ENCODE data around the gene KIAA0319L.

KIAA0319L gene

DNA sequence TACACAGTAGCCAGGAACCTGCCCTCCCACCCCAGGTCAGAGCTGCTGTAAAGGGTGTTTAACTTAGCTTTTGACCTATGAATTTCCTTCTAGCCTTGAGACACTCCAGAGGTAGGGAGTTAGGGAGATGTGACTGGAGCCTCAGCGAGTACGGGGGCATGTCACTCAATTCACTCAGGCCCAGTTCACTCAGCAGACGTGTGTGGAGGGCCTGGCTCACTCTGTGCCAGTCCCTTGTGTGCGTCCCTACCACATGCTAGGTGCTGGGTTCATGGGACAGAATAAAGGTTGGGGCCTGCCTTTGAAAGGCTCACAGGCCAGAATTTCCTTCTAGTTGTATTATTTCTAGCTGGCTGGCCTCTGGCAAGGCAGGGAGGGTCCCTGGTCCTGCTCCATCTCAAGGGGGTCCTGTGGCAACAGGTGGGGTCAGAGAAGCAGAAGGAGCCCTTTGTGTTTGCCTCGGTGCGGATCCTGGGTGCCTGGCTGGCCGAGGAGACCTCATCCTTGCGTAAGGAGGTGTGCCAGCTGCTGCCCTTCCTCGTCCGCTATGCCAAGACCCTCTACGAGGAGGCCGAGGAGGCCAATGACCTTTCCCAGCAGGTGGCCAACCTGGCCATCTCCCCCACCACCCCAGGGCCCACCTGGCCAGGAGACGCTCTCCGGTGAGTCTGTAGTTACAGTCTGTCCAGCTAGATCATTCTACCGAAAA lies 4.9 kb upstream of the KIAA0319L start:
- no peak for DNase-seq (ENCODE audit: low spot score)

DNA sequence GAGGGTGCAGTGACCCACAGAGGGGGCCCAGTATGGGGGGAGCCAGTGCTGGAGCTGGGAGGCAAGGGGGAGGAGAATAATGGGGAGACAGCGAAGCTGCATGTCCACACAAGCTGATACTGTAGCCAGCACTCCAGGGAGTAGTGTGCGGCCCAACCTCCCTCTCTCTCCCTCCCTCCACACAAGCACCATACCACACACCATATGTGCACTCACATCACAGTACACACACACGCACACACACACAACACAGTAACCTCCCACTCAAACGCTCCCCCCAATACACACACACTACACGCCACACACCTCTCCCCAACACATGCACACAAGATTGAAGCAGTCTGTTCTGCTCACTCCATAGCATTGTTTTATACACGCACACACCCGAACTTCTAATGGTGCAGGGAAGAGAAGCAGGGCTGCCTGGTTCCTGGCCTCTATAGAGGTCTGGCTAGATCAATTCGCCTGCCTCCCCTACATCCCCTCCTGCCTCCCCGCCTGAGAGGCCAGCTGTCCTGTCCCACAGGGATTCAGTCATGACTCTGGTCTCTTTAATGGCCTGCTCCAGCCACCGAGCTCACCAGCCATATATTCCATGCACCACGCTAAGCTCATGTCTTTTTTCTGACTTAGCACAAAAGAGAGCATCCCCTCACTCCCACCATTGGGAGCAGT lies 4.2 kb upstream of the KIAA0319L start:
- DNase-seq (ENCODE audit: low spot score), result no peak

- peak; percentile 13 for DNase-seq (ENCODE audit: low spot score)
Observed at GRCh38 chr1:35560256-35561225, 3.3 kb upstream of the KIAA0319L start.

DNA sequence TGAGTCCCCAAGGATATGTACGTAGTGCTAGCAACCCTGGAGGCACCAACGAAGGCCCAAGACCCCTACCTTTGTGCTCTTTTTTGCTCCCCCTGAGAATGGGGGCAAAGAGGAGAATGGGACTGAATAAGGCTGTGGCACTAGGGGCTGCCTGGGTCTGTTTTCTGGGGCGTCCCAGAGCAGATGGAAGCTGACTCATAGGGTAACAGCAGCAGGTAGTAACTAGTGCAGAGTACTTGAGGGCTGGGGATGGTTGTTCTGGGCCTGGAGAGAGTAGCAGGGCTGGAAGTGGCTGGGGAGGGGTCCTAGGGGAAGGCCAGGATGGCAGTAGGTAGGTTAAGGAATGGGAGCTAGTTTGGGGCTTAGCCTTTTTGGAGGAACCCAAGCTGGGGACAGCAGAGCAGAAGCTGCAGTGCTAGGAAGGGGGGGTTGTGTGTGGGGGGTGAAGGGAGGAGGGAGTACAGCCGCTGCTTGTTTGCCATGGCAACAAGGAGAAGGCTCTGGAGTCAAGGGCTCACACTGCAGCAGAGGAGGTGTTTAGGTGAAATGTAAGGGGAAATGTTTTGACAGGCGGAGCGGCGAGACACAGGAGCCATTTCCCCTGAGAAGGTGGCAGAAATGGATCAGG lies 2.2 kb upstream of the KIAA0319L start:
- DNase-seq (ENCODE audit: low spot score), result peak; percentile 26

DNA sequence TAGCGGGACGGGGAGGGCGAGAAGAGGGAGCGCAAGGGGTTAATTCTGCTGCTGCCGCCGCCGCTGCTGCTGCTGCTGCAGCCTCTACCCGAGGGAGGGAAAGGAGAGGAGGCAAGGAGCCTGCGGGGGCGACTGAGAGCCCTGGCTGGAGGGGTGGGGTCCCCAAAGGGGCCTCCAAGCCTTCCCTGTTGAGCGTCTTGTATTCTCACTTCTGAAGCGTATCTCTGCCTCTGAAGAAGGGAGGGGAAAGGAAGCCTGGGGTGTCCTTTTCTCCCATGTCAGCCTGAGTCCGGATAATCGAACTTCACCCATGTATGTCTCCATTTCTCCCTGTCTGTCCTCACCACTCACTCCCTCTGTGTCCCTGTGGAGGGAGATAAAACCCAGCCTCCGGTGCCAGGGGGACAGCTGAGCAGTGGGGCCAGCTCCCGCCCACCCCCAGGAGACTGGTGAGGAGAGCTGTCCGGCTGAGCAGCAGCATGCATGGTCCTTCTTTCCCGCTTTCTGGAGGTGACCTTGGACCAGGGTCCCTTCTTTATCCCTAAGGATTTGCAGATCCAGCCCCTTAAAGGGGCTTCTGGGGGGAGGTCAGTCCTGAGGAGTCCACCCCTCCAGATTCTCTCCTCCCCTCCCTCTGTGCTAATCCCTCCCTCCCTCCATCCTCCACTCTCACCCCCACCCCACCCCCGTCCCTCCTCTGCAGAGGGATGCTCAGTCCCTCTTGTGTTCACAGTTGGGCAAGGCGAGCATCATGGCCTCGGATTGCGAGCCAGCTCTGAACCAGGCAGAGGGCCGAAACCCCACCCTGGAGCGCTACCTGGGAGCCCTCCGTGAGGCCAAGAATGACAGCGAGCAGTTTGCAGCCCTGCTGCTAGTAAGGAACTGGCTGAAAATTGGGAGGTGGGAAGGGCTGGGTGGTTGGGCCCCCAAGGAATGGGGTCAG lies 1.4 kb upstream of the KIAA0319L start:
- DNase-seq (ENCODE audit: low spot score), result peak; percentile 42

GRCh38 chr1:35557611-35558373 lies 589 bp upstream of the KIAA0319L start, which contains the start of gene NCDN:
NCDN (plus strand) TSS chr1:35557799; CDS start chr1:35558191, 392 bp downstream.
- peak; percentile 98 for DNase-seq (ENCODE audit: low spot score)

DNA sequence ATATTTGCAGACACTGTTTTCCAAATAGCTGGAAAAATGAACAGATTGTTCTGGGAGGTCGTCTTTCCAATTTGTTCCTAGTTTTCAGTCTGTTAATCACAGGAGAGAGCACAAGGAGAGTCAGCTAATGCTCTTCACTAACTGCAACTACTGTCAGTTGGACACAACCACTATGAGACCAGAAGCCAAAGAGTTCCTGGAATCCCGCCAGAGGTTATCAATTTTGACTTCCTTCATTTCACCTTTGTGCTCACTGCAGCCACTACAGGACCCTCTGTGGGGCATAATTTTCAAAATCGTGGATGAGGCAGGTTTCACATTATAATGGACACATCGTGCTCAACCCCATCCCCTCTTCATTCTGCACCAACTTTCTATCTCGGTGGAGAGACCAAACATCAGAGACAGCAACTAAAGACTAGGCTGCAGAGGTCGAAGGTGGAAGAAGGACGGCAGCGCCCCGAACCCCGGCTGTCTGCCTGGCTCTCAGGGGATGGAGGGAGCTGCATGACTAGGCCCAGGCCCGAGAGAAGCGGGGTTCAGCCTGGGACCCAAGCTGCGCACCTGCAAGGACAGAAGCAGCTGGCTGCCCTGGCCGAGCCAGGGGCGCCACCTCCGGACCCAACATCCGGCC lies 602 bp downstream of the KIAA0319L start:
- peak; percentile 4 for DNase-seq (ENCODE audit: low spot score)

GRCh38 chr1:35555601-35556477 lies 1.4 kb downstream of the KIAA0319L start:
- DNase-seq (ENCODE audit: low spot score), result peak; percentile 42

- peak; percentile 19 for DNase-seq (ENCODE audit: low spot score)
Observed at GRCh38 chr1:35555212-35555584, 2.0 kb downstream of the KIAA0319L start.

DNA sequence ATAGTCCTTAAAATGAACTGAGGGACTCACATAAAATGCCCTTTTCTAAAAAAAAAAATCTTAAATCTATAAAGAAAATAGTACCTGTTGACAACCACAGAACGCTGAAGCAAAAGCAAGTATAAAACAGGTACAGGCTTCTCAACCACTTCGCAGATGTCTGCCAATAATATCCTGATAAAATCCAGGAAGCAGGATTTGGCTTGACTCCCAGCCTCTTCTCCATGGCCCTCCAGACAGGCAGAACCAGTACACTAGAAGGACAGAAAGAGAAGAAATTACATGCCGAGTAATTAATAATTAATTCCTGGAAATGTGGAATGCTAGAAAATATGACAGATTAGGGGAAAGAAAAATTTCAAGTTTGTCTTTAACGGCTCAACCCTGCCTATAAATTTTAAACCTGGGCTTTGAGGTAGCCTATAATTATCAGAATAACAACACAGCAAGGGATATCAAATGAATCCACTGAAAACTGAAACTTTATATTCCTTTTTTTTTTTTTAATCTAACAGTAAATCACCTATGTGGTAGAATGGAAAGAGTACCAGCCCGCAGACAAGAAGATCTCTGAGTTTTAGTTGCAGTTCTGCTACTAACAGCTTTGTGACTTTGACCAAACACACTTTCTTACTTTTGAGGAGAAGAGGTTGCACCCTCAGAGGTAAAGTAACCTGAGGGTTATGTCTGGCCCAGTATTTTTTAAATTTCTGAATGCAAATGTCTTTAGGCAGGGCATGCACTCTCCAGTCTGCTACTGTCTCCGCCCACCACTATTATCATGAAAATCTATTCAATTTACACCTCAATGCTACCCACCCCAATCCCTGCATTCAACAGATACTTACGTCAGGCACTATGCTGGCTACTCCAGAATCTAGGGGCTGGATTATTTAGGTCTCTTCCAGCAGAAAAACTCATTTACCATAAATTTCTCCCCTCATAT lies 2.7 kb downstream of the KIAA0319L start:
- DNase-seq (ENCODE audit: low spot score), result no peak

DNA sequence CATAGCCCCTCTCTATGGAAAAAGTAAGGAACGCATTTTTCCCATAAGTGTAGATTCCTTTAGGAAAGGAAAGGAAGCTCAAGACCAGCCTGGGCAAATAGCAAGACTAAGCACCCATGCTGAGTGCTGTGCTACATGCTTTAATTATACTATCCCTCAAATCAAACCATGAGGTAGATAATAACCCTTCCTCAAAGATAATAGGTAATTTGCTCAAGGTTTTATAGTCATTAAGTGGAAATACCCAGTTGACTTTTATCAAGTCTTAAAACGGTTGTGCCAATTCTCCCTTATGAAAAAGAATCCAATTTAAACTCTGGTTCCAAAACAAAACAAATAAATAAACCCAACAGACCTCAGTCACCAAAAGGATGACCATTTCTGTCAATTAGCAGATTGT lies 3.4 kb downstream of the KIAA0319L start:
- no peak for DNase-seq (ENCODE audit: low spot score)

DNA sequence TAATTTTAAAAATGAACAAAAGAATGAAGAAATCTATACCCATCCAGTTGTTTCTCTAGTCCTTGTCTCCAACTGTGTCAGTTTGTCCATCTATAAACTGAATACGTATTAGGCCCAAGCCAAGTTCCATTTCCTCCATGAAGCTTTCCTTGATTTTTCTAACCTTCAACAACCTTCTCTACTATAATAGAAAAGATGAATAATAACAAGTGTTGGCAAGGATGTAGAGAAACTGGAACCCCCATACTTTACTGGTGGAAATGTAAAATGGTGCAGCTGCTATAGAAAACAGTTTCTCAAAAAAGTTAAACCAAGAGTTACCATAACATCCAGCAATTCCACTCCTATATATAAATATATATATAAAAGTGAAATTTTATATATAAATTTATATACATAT lies 10.6 kb downstream of the KIAA0319L start:
- no peak for DNase-seq (ENCODE audit: low spot score)

GRCh38 chr1:35544976-35545375 lies 12.2 kb downstream of the KIAA0319L start:
- DNase-seq (ENCODE audit: low spot score), result no peak

- no peak for DNase-seq (ENCODE audit: low spot score)
Observed at GRCh38 chr1:35539824-35540261, 17.4 kb downstream of the KIAA0319L start.

GRCh38 chr1:35539073-35539823 lies 18.0 kb downstream of the KIAA0319L start:
- no peak for DNase-seq (ENCODE audit: low spot score)

DNA sequence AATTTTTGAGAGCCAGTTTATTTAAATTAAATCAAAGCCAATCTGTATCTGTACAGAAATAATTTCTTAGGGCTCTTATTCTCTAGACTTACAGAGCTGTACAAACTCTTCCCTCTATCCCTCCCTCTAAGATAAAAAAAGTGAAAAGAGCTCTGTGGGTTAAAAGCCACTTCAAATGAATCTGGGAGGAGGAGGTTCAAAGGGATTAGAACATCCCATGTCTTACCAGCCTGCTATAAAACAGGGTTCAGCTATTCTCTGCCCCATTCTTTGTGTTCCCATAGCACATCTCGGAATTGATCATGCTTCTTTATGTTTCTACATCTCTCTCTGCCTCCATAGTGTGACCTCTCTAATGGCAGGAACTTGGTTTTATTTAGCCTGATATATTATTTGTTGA lies 19.4 kb downstream of the KIAA0319L start:
- no peak for DNase-seq (ENCODE audit: low spot score)
